GM12873 (cell line): ENCODE results near the gene TEX2.

ENCODE experiments used
- CTCF ChIP-seq: IDR thresholded peaks from 2 replicates; pipeline ENCODE4 v1.5.1; 2012; ENCODE audit warnings: low read depth, mild to moderate bottlenecking, moderate library complexity, low read length, control low read depth; ENCODE audit not compliant: insufficient read depth; ENCODE audit errors: missing control alignments

The TEX2 gene

GRCh38 chr17:64243340-64243739, 19.7 kb downstream of the TEX2 start:
- no peak for TF ChIP-seq CTCF

GRCh38 chr17:64242633-64243032, 20.4 kb downstream of the TEX2 start:
- TF ChIP-seq CTCF: no peak

- no peak for TF ChIP-seq CTCF
Measured at GRCh38 chr17:64240741-64241347, 22.2 kb downstream of the TEX2 start.

- TF ChIP-seq CTCF: no peak
Measured at GRCh38 chr17:64240261-64240740, 22.8 kb downstream of the TEX2 start.

GRCh38 chr17:64236827-64237403, 26.1 kb downstream of the TEX2 start:
- TF ChIP-seq CTCF: peak; percentile 38

GRCh38 chr17:64234961-64235360, 28.1 kb downstream of the TEX2 start:
- TF ChIP-seq CTCF: no peak

GRCh38 chr17:64232466-64233262, 30.4 kb downstream of the TEX2 start:
- TF ChIP-seq CTCF: no peak
